Fibroblast of skin of left biceps (primary cell): ENCODE measurements around the gene TRIM8.

ENCODE experiments used
- DNase-seq, 2 experiments: peaks; one replicate each; pipeline ENCODE4 v3.0.0-alpha.2; 2013; ENCODE audit warnings: low read depth in 2 of 2

TRIM8 gene

DNA sequence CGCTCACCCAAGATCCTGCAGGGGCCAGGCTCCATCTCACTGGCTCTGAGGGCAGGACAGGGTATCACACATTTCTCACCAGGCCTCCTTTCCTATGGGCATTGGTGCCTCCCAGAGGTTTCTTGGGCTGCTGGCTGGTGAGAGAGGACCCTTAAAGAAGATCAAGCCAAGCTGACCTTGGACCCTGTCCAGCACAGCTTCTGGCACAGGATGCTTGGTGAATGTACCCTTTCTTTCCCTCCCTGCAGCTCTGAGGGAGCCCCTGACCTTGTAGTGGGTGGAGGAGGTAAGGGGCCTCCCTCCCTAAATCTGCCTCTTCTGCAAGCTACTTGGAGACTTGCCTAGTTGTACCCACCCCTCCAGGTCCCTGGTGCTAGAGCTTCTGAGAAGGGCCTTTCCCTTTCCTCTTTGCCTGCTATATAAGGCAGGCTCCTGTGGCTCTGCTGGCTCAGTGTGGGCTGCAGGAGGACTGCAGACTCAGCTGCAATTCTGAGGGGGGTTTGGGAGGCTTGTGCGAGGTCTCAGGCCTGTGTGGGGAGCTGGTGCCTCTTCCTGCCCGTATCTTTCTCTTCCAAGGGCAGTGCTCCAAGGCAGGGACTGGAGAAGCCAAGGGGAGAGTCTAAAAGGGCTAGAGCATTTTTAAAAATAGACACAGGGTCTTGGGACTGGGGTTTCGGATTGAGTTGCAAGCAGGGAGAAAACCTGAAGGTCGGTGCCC lies 11.7 kb upstream of the TRIM8 start:
- no peak for DNase-seq

DNA sequence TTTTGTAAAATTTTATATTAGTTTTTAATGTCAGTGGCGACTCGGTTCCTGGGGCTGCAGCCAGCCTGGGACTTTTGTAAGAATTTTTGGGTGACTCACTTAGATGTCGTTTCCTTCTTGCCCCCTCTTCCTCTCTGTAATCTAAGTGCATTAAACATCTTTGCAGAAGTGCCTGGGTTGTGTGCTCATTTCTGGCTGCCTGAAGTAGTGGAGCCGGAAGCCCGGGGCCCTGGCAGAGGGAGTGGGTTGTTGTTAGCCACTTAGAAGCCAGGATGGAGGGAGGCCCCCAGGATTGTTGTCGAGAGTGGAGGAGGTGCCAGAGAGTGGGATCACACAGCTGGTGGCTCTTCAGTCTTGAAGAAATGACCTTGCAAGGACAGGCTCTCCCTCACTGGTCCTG lies 11.0 kb upstream of the TRIM8 start:
- no peak for DNase-seq

DNA sequence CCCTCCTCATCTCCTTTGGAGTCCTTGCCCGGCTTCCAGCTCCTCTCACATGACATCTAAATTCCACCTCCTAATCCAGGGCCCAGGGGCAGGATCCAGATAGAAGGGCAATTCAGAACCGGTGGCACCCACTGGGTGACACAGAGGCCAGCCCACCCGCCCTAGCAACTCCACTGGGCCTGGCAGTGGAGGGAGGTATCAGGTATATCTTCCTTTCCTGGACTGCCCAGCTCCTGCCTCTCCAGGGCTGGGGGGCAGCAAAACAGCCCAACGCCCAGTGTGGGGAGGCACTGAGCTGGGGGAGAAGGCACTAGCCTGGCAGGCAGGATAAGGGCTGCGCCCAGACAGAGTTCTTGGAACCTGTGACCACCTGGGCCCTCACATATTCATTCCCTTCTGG lies 10.4 kb upstream of the TRIM8 start:
- no peak for DNase-seq

DNA sequence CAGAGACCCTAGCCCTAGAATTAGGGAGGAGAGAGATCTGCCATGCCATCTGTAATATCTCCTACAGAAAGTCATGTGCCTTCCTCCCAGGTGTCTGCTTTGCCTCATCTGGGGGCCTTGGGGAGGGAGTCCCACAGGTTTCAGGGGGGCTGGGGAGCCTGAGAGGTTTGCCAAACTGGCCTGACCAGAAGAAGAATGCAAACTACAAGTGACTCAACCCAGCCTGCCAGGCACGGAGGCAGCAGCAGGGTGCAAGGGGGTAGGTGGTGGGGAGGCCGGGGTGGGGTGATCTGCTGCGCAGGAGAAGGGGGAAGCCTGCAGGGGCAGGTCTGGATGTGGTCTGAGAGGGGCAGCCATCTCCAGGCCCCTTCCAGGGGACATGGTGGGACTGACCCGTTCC lies 9.6 kb upstream of the TRIM8 start:
- no peak for DNase-seq

DNA sequence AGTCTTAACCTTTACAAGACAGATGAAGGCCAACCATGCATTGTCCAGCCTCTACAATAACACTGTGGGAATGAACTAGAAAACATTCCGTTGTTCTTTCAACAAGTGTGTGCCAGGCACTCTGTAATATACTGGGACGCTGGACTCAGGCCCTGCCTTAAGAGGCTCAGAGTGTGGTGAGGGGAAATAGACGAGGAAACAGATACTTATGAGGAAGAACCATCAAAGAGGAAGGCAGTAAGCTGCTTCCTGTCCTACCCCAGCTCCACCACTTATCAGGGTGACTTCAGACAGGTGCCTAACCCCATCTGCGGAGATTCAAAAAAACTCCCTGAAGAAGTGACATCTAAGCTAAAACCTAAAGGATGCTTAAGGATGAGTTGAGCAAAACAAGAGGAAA lies 8.9 kb upstream of the TRIM8 start:
- no peak for DNase-seq

DNA sequence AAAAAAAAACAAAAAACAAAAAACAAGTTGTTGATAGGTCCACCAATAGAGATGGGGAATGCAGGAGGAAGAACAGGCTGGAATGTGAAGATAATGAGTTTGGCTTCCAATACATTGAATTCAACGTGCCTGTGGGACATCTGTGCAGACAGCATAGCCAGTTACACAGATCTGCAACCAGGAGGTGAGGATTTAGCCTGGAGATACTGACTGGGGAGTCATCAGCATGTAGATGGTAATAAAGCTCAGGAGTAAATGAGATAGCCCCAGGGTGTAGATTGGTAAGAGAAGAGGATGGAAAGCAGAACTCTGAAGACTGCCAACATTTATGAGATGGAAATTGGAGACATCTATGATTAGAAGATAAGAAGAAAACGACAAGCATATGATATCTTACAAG lies 4.7 kb upstream of the TRIM8 start:
- no peak for DNase-seq

DNA sequence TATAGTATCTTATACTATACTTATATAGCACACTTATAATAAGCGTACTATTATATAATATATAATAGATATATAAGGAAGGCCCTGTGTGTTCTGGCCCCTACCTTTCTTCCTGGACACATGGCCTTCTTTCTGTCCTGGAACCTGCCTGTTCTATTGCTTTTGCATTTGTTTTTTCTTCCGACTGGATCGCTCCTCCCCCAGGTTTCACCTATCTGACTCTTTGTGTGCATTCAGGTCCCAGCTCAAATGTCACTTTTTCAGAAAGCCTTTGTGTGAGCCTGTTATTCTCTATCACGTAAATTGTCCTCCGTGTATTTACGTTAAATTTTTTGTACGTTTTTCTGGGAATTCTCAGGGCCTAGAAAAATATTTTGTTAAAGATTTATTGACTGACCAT lies 2.9 kb upstream of the TRIM8 start:
- no peak for DNase-seq

DNA sequence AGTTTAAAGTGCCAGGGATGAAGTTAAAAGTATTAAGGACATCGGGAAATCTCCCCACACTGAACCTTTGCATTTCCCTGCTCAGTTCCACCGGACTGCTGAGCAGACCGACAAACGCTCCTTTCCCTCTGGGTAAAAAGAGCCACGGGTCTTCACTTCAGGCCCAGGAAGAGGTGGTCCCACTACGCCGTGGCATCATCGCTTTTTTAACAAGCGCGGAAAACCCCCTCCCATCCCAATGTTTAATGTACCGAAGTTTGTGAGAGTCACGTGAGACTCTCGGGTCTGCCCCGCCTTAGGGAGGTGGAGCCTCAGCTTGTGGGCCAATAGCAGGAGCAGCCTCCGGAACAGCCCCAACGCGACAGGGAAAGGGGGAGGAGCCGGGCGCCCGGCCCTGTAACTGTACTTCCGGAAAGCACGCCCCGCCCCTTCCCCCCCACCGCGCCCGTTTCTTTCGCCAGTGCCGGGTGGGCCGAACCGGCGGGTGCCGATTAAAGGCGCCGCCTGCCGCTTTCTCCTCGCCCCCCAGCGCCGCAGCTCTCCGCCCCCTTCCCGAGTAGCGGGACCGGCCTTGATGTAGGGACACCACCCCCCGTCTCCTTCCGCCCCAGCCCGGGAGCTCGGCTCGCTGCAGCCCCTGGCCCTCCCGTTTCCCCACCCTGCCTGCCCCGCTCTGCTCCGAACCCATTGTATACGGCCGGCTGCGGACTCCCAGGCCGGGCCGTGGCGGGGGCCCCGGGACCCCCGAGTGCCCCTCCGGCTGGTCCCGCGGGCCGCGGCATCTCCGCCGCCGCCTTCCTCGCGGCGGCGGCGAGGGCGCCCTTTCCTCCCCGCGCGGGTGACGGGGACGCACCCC lies 2.2 kb upstream of the TRIM8 start:
- DNase-seq: peak; percentile 89 to 92

DNA sequence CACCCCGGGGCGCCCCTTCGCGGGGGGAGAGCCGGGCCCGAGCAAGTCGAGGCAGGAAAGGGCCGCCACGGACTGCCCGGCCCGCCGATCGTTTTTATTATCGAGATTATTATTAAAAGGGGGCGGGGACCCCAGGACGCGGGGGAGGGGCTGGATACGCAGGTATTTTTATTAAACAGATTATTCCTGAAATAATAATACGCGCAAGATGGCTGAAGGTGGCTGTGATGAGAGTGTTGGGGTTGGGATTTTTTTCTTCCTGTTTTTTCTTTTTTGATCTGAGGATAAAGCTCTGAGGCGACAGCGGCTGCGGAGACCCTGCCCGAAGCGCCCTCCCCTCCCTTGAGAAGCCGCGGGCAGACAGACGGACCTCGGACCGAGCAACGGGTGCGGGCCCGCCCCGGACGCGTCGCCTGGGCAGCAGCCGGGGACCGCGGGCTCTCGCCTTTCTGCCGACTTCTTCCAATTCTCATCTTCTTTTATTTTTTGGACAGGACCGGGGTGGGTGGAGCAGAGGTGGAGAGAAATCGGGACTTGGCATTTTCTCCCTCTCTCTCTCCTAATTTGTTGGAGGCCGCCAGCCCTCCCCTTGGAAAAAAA lies 1.4 kb upstream of the TRIM8 start:
- DNase-seq: no peak

DNA sequence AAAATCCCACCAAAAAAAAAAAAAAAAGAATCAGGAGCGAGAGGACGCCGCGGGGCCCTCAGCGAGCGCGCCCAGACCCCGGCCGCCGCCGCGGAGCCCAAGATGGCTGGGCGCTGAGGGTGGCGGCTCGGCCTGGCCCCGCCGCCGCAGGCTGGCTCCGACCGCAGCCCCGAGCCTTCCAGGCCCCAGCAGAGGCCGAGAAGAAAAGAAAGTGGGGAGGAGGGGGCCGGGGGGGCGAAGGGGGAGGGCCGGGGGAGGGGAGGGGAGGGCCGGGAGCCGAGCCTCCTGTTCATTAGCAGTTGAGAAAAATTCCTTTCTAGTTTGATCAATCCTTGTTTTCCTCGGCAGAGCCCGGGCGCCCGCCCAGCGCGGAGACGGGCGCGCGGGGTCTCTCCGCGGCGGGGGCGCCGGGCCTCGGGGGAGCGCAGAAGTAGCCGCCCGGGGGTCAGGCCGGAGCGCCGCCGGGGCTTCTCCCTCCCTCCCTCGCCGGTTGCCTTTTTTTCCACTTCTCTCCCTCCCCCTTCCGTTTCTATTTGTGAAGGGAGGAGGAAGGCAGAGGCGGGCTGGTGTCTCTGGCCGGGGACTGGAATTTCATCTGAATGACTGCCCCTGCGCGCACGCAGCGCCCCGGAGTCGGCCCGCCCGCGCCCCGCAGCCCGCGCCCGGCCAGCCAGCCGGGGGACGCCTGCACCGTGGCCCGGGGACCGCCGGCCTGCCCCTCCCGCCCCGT lies 778 bp upstream of the TRIM8 start:
- DNase-seq: peak in 1 of 2 experiments; percentile 46

DNA sequence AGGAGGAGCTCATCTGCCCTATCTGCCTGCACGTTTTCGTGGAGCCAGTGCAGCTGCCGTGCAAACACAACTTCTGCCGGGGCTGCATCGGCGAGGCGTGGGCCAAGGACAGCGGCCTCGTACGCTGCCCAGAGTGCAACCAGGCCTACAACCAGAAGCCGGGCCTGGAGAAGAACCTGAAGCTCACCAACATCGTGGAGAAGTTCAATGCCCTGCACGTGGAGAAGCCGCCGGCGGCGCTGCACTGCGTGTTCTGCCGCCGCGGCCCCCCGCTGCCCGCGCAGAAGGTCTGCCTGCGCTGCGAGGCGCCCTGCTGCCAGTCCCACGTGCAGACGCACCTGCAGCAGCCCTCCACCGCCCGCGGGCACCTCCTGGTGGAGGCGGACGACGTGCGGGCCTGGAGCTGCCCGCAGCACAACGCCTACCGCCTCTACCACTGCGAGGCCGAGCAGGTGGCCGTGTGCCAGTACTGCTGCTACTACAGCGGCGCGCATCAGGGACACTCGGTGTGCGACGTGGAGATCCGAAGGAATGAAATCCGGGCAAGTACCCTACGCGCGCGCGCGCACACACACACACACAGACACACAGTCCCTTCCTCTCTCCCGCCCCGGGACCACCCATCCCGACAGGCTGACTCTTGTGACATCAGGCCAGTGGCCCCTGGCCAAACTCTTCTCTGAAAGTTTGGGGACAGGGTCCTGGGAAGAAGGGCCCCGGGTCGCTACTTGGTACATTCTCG lies 538 bp downstream of the TRIM8 start:
- no peak for DNase-seq

DNA sequence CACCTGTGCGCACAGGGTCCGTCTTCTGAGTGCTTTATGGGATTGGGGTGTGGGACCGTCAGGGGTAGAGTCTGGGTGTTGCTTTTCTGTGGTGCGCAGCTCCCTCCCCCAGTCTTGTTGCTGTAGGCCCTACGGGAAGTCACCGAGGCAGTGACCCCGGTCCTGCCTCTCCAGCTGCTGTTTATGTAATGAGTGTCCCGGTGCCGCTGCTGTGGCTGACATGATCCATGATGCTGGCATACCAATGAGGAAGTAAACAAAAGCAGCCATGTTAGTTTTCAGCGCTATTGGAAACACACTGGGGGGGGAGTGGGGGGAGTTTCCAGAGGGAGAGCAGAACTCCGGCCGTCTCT lies 1.1 kb downstream of the TRIM8 start:
- no peak for DNase-seq

DNA sequence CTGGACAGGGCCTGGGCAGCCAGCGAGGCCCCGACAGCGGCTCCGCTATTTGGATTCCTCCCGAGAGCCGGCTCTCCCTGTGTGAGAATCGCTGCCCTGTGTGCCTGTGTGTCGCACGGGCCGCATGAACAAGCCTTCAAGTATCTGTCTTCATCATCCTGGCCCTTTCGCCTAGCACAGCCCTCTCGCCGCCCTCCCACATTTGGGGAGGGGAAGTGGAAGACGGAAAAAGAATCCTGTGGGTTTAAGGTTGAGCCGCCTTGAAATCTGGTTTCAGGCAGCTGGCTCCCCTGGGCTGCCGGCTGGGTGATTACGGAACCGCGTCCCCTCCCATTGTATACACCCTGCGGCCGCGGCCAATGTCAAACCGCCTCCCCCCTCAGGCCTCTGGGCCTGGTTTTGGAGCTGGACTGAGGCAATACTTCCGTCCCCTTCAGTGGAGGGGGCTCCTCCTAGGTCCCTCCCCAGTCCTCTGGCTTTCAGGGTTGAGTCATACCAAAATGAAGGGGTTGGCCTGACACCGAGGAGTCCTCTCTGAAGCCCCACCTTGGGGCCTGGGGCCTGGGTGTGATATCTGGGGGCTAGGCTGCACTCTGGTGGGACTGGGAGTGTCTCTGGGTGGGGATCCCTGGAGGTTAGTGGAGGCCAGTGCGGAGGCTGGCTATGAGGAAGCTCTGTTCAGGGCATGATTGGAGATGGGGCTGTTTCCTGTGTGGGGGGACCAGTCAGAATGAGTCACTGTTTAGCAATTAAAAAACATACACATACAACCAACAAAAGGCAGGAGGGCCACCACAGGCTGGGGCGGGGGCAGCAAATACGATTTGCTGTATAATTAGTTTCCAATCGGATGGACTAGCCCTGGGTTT lies 1.7 kb downstream of the TRIM8 start:
- peak; percentile 73 to 78 for DNase-seq

DNA sequence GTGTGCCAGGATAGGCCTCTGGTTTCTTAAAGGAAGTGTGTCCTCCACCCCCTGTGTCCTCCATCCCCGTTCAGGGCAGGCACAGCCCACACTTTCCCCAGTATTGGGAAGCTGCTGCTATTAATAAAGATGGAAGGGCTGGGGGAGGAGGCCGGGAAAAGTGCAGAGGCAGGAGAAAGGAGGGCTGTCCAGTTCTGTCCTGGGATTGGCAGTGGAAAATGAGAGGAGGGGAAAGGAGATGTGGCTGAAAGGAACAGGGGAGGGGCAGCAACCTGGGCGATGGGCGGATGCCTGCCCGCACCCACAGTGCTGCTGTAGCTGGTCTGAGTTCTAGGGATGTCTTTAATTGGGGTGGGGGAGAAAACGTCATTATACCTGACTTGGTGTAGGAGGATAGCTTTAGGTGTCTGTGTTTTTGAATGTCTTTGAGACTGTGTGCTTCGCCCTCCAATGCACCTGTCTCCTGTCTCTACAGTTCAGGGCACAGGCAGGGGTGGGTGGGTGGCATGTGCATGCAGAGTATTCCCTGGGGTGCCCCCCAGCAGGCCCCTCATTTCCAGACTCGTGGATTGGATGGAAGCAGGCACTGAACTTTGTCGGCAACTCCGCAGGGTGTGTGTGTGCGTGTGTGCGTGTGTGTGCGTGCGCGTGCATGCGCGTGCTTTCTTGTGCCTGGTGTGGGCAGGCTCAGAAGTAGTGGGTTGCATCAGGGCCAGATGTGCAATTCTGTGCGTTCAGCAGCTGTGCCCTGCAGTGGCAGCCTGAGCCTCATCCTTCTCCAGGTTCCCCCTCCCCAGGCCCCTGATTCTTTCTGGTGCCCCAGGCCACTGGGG lies 2.5 kb downstream of the TRIM8 start:
- DNase-seq: no peak

DNA sequence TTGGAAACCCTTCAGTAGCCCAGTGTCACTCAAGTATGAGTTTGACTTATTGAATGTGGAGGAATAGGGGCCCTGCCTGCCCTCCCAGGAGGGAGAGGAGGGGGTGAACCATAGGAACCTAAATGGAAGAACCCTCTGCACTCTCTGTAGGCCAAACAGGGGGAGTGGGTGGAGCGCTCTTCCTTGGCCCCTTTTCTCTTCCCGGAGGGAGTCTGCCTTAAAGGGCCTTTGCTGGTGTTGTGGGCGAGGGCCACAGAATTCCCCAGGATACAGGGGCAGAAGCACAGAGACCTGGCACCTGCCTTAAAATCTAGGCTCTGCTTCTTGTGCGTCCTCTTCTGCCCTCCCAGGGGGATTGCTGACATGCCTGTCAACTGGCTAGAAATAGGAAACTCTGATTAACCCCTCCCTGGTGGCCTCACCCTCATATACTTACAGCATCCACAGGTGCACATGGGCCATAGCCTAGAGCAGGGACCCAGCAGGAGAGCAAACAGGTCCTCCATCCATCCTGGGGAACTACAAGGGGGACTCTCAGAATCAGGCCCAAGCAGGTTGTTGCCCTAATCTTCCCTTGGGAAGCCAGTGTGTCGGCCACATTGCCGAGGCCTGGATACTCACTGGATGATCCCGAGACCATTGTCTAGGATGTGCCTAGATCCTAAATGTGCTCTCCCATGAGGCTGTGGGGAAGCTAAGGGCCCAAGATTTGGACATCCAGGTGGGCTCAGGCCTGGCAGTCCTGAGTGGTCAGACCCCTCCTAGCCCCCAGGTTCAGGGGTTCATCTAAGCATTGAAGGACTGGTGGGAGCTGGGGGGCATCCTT lies 3.4 kb downstream of the TRIM8 start:
- no peak for DNase-seq

DNA sequence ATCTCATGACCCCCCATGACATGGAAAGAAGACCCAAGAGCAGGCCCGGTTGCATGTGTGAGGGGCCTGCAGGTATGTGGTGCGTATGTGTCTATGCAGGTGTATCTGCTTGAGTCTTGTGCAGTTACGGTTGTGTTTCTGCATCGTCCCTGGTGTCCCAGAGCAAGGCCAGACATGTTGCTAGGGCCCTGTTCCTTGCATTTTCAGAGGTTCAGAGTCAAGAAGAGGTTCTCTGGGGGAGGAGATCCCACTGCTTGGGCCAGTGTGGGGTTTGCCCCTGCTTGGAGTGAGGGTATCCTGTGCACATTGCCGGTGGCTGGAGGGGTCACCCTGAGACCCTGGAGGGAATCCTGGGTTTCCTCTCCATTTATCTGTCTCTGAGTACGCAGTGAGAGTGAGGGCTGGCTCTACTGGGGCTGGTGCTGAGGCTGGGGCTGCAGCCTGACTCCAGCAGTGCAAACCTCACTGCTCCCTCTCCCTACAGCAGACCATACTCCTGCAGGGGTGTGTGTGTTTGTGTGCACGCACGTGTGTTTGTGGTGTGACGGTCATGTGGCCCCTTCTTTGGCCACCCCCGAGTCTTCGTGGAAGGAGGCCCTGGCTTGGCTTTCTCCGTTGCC lies 4.1 kb downstream of the TRIM8 start:
- DNase-seq: no peak

DNA sequence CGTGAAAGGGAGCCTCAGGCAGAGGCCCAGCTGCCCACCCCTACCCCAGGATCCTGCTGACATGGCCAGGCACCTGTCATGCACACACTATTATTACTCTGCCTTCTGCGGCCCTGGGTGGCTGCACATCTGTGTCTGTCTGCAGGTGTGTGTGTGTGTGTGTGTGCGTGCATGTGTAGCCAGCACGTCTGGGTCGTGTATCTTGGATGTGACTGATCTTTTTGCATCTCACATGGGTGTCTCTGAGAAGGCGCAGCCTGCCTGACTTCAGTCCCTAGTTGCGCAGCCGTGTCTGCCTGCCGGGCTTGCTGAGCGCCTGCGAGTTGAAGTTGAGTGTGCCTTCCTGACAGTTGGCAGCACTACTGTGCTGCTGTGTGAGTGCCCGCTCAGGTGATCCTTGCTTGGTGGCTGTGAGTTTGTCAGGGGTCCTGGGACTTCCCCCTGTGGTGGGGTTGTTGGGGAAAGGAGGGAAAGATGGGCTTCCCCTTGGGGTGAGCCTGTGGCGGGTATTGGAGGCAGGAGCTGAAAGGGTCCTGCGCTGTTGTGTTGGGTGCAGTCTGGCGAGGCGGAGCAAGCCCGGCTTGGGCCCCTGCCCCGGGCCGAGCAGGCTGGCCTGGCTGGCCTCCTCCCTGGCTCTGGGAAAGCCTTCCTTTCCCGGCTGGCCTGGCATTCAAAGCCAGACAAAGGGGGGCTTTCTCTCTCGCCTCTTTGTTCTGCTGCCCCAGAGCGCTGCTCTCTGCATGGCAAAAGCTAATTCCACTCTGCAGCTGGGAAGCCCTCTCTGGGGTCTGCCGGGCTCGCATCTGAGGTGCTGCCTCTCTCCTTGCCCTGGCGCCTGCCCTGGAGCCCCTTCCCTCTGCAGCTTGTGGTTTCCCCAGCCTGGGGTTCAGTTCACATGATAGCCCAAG lies 4.9 kb downstream of the TRIM8 start:
- no peak for DNase-seq
